ENCODE results near the gene C2CD2. TPM values are rescaled to one million over a fixed set of nuclear protein-coding genes. Genes with fewer than 3 reads are reported as not detected.

The C2CD2 gene
- polyA plus RNA-seq, 1 of the 3 experiments (the other 2 are of a cell fraction): 9.7 TPM

- TF ChIP-seq TCF12 (IDR thresholded peaks at IDR 0.05): no peak
- TF ChIP-seq MXI1 (IDR thresholded peaks at IDR 0.05; ENCODE audit: low read depth, low read length): no peak
- TF ChIP-seq ELF1 (IDR thresholded peaks at IDR 0.05): no peak
These were observed 95.1 kb downstream of the C2CD2 start (continued) for GRCh38 chr21:41858466-41859296.

DNA sequence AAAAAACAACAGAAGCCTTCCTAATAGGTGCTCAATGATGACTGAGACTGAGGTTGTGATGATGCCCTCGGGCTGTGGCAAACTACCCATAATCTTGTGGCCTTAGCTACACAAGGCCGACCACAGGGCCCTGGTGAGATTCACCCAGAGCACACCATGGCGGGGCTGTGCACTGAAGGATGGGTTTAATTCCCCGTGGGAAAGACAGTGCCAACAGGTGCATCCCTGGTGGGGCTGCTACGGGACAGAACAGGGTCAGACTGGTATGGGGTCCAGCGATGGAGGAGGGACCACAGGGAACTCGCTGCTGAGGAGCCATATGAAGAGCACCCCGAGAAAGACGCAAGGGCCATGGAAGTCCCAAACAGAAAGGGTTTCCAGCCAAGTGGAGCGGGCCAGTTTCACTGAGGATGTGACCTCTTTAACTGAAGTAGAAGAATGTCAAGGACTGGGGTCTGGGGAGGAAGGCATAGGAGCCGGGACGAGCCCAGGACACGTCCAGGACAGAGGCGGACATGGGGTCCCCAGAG lies 96.0 kb downstream of the C2CD2 start:
- WGBS (ENCODE audit: low lambda C conversion rate): 94% methylated on average over 13 of the region's 14 CpGs
- TF ChIP-seq EP300 (IDR thresholded peaks at IDR 0.05; ENCODE audit: borderline replicate concordance in 1 of 2, low read depth in 1 of 2, low read length in 1 of 2): no peak
- no peak for TF ChIP-seq GABPA (IDR thresholded peaks at IDR 0.05; ENCODE audit: low read depth)
- TF ChIP-seq FOXM1 (IDR thresholded peaks at IDR 0.05; ENCODE audit: low read depth): no peak
- no peak for TF ChIP-seq ELF1 (IDR thresholded peaks at IDR 0.05)
- no peak for TF ChIP-seq RXRA (IDR thresholded peaks at IDR 0.05; ENCODE audit: borderline replicate concordance, low read depth)
- no peak for TF ChIP-seq USF2 (IDR thresholded peaks at IDR 0.05; ENCODE audit: borderline replicate concordance, low read depth, low read length)
- Histone ChIP-seq H3K36me3 (replicated peaks in 1 of 2; ENCODE audit: control insufficient read depth in 1 of 2, insufficient read depth in 2 of 2, low read length in 1 of 2) (peaks cover 0 to 24% of the 10 kb centered on the region in 2 experiments), H3K27ac (ENCODE audit: low read depth in 2 of 2, low read length in 1 of 2) (no peak overlapping the region), H3K4me3 (ENCODE audit: low read depth in 2 of 2, low read length in 1 of 2) (no peak overlapping the region), H3K4me2 (no peak overlapping the region), H4K20me1 (ENCODE audit: insufficient read depth) (no peaks in the 10 kb centered on the region), H3K79me2 (ENCODE audit: insufficient read depth) (no peaks in the 10 kb centered on the region; the same call in 1 of the 2 replicates), H3F3A (replicated peaks; ENCODE audit: insufficient read depth) (no peaks in the 10 kb centered on the region), H3K9me3 (no peaks in the 10 kb centered on the region), H3K9me2 (no peaks in the 10 kb centered on the region), H3K4me1 (ENCODE audit: control insufficient read depth in 1 of 2, insufficient read depth in 2 of 2, low read depth in 1 of 2, low read length in 1 of 2) (no peaks in the 10 kb centered on the region), H2AFZ (ENCODE audit: low read depth) (no peak overlapping the region), H3K27me3 (ENCODE audit: insufficient read depth) (no peaks in the 10 kb centered on the region), H3K9ac (no peak overlapping the region)
- no peak for DNase-seq
- ChIA-PET POLR2A (no interaction called here), CTCF (interaction anchor here (1.0 kb wide), 1 partner anchor 83 kb away, joined by 3 read pairs; no protein-coding TSS in a partner anchor)

DNA sequence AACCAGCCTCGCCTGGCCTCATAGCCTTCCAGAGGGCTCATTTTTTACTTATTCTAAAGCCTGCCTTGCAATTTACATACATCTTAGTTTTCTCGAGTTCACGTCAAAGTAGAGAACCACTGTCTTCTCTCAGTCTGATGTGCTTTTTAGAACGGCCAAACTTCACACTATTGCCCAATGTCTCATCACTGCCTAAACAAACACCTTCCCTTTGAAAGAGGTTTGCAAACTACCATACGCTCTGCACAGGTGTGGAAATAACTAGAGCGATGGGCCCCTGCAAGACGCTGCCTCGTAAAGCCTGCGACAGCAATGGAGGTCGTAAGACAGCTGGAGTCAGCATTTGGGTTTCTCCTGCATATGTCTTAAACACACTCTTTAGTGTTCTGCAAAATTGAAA lies 97.2 kb downstream of the C2CD2 start:
- Histone ChIP-seq H3K9me2 (no peaks in the 10 kb centered on the region), H3K27me3 (ENCODE audit: insufficient read depth) (no peaks in the 10 kb centered on the region), H4K20me1 (ENCODE audit: insufficient read depth) (no peaks in the 10 kb centered on the region), H3K4me2 (no peak overlapping the region), H3K9ac (no peak overlapping the region), H3F3A (replicated peaks; ENCODE audit: insufficient read depth) (no peaks in the 10 kb centered on the region), H3K27ac (ENCODE audit: low read depth in 2 of 2, low read length in 1 of 2) (no peak overlapping the region), H3K4me3 (ENCODE audit: low read depth in 2 of 2, low read length in 1 of 2) (no peak overlapping the region), H3K4me1 (ENCODE audit: control insufficient read depth in 1 of 2, insufficient read depth in 2 of 2, low read depth in 1 of 2, low read length in 1 of 2) (no peaks in the 10 kb centered on the region), H3K9me3 (no peaks in the 10 kb centered on the region), H3K79me2 (ENCODE audit: insufficient read depth) (no peaks in the 10 kb centered on the region; the same call in 1 of the 2 replicates), H2AFZ (ENCODE audit: low read depth) (no peak overlapping the region), H3K36me3 (replicated peaks in 1 of 2; ENCODE audit: control insufficient read depth in 1 of 2, insufficient read depth in 2 of 2, low read length in 1 of 2) (peaks cover 0 to 28% of the 10 kb centered on the region in 2 experiments)
- ChIA-PET CTCF (interaction anchor here (0.7 to 1.0 kb wide), 3 partner anchors 81 to 261 kb away, joined by 3 read pairs; no protein-coding TSS in a partner anchor), POLR2A (no interaction called here)
- DNase-seq: no peak
- TF ChIP-seq, protein P1, sequence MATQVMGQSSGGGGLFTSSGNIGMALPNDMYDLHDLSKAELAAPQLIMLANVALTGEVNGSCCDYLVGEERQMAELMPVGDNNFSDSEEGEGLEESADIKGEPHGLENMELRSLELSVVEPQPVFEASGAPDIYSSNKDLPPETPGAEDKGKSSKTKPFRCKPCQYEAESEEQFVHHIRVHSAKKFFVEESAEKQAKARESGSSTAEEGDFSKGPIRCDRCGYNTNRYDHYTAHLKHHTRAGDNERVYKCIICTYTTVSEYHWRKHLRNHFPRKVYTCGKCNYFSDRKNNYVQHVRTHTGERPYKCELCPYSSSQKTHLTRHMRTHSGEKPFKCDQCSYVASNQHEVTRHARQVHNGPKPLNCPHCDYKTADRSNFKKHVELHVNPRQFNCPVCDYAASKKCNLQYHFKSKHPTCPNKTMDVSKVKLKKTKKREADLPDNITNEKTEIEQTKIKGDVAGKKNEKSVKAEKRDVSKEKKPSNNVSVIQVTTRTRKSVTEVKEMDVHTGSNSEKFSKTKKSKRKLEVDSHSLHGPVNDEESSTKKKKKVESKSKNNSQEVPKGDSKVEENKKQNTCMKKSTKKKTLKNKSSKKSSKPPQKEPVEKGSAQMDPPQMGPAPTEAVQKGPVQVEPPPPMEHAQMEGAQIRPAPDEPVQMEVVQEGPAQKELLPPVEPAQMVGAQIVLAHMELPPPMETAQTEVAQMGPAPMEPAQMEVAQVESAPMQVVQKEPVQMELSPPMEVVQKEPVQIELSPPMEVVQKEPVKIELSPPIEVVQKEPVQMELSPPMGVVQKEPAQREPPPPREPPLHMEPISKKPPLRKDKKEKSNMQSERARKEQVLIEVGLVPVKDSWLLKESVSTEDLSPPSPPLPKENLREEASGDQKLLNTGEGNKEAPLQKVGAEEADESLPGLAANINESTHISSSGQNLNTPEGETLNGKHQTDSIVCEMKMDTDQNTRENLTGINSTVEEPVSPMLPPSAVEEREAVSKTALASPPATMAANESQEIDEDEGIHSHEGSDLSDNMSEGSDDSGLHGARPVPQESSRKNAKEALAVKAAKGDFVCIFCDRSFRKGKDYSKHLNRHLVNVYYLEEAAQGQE (IDR thresholded peaks at IDR 0.05; ENCODE audit: low read depth, low read length): no peak
- no peak for TF ChIP-seq GATA2 (CRISPR knock-in tag; IDR thresholded peaks at IDR 0.05)
- TF ChIP-seq FOSL2 (IDR thresholded peaks at IDR 0.05; ENCODE audit: borderline replicate concordance, low read depth): no peak
- no peak for TF ChIP-seq EZH2phosphoT487 (IDR thresholded peaks at IDR 0.05; ENCODE audit: borderline replicate concordance, low read depth)
- no peak for TF ChIP-seq JUND (IDR thresholded peaks at IDR 0.05)
- TF ChIP-seq FOXM1 (IDR thresholded peaks at IDR 0.05; ENCODE audit: low read depth): no peak
- TF ChIP-seq USF1 (IDR thresholded peaks at IDR 0.05; ENCODE audit: borderline replicate concordance, low read depth): no peak
- WGBS (ENCODE audit: low lambda C conversion rate): 94% methylated on average over 10 of the region's 10 CpGs
